Measurements from ENCODE around the gene KIF22.

KIF22 gene

GRCh38 chr16:29839822-29840221 is 49.3 kb downstream of the KIF22 start:
- DNase-seq (ENCODE audit: low read depth, low spot score) = no peak

DNA sequence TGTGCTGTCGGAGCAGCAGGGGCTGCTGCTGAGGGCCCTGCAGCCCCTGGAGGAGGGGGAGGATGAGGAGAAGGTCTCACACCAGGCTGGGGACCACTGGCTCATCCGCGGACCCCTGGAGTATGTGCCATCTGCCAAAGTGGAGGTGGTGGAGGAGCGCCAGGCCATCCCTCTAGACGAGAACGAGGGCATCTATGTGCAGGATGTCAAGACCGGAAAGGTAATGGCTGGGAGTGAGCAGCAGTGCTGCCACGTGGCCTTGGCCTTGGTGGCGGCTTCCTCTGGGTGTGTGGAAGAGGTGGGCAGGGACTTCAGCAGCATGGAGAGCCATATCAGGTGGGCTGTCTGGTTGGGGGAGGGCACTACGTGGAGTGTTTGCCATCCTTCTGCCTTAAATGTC is 49.7 kb downstream of the KIF22 start:
- no peak for DNase-seq (ENCODE audit: low read depth, low spot score)

GRCh38 chr16:29841631-29842030 is 51.1 kb downstream of the KIF22 start:
- DNase-seq (ENCODE audit: low read depth, low spot score) = no peak

DNA sequence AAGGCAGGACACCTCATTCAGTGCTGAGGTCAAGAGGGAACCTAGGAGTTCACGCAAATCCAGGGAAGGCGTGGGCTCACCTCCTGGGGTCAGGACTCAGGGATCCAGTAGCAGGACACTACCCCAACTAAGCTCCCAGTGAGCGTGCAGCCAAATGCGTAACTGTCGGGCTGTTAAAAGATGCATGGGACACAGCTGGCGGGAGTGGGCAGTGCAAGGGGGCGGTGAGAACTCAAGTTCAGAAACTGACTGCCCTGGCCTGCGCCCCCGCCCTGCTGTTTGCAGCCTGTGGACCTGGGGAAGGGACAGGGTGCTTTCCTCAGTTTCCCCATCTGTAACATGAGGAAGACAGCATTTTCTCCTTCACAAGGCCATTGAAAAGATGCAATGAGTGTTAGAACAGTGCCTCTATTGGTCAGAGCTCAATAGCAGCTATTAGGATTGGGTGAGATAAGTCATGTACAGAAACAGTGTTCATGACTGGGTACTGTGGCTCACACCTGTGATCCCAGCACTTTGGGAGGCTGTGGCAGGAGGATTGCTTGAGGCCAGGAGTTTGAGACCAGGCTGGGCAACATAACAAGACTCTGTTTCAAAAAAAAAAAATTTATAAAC is 52.3 kb downstream of the KIF22 start:
- DNase-seq (ENCODE audit: low read depth, low spot score) = no peak

DNA sequence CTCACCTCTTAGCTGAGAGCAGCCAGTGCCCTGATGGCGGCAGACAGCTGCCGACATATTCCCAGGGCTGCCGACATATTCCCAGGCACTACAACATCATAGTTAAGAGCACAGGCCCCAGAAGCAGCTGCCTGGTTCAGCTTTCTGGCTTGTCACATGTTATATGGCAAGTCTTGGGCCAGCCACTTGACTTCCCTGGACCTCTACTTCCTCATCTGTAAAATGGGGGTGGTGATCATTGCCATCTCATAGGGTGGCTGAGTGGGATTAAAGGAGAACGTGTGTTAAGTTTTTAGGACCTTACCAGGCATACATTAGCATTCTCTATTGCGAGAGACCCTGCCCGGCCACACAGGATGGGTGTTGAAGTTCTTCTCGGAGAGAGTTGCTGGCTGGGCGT is 53.4 kb downstream of the KIF22 start:
- no peak for DNase-seq (ENCODE audit: low read depth, low spot score)

DNA sequence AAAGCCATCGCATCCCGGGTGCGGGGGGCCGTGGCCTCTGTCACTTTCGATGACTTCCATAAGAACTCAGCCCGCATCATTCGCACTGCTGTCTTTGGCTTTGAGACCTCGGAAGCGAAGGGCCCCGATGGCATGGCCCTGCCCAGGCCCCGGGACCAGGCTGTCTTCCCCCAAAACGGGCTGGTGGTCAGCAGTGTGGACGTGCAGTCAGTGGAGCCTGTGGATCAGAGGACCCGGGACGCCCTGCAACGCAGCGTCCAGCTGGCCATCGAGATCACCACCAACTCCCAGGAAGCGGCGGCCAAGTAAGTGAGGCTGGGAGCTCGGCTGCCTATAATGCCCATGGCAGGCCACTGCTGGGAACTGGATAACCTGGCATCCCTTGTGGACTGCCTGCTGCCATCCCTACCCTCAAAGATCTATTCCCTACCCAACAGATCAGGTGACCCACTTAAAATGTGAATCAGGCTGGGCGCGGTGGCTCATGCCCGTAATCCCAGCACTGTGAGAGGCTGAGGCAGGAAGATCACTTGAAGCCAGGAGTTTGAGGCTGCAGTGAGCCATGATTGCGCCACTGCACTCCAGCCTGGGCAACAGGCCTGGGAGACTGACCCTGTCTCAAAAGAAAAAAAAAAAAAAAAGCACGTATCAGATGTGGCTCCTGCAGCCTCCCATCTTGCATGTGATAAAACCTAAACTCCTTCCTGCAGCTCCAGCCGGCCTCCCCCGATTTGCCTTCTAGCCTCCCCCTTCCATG is 54.2 kb downstream of the KIF22 start:
- no peak for DNase-seq (ENCODE audit: low read depth, low spot score)

GRCh38 chr16:29845656-29846055 is 55.1 kb downstream of the KIF22 start:
- DNase-seq (ENCODE audit: low read depth, low spot score) = no peak

- peak; percentile 72 for DNase-seq (ENCODE audit: low read depth, low spot score)
Measured at GRCh38 chr16:29848420-29849297, 58.1 kb downstream of the KIF22 start.

DNA sequence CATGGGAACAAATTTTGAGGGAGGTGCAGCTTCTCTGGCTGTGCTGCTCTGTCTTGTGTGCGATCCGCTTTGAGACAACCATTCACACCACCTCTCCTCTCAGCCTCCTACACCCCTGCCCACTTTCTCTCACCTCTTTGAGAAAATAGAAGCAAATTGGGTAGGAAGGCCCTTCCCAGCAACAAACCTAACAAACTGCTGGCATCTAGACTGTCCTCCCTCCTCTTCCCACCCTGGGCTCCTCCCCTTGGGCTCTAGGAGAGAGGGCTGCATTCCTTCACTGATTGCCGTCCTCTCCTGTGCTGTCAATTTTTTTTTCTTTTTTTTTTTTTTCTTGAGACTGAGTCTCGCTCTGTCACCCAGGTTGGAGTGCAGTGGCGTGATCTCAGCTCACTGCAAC is 59.0 kb downstream of the KIF22 start:
- peak; percentile 42 for DNase-seq (ENCODE audit: low read depth, low spot score)

GRCh38 chr16:29850998-29851397 is 60.4 kb downstream of the KIF22 start:
- no peak for DNase-seq (ENCODE audit: low read depth, low spot score)

- DNase-seq (ENCODE audit: low read depth, low spot score) = no peak
Measured at GRCh38 chr16:29852654-29853053, 62.1 kb downstream of the KIF22 start.

DNA sequence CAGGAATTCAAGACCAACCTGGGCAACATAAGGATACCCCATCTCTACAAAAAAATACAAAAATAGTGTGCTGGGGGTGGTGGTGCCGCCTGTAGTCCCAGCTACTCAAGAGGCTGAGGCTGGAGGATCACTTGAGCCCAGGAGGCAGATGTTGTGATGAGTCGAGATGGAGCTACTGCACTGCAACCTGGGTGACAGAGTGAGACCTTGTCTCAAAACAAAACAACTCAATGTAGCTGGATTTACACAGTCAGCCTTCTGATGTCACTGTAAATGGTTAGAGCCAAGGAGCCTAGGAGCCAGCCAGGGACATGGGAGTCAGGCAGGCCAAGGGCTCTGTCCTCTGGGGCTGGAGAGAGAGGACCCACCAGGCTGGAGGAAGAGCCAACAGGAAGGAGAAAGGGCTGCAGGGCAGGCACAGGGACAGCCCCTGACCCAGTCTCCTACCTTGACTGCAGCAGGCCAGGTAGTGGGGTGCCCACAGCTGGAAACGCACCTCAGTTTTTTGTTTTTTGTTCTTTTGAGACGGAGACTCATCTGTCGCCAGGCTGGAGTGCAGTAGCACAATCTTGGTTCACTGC is 64.1 kb downstream of the KIF22 start:
- no peak for DNase-seq (ENCODE audit: low read depth, low spot score)

Measured in astrocyte of the hippocampus (primary cell).